ENCODE measurements around the gene ALMS1.
A peak's percentile ranks its signal among the peaks of the same experiment; 100 is the strongest.
"Not testable (repeated sequence)": the region's sequence is repeated elsewhere in the genome, so short reads cannot be mapped to it uniquely, and the experiment has no call there.

The ALMS1 gene, protein sequence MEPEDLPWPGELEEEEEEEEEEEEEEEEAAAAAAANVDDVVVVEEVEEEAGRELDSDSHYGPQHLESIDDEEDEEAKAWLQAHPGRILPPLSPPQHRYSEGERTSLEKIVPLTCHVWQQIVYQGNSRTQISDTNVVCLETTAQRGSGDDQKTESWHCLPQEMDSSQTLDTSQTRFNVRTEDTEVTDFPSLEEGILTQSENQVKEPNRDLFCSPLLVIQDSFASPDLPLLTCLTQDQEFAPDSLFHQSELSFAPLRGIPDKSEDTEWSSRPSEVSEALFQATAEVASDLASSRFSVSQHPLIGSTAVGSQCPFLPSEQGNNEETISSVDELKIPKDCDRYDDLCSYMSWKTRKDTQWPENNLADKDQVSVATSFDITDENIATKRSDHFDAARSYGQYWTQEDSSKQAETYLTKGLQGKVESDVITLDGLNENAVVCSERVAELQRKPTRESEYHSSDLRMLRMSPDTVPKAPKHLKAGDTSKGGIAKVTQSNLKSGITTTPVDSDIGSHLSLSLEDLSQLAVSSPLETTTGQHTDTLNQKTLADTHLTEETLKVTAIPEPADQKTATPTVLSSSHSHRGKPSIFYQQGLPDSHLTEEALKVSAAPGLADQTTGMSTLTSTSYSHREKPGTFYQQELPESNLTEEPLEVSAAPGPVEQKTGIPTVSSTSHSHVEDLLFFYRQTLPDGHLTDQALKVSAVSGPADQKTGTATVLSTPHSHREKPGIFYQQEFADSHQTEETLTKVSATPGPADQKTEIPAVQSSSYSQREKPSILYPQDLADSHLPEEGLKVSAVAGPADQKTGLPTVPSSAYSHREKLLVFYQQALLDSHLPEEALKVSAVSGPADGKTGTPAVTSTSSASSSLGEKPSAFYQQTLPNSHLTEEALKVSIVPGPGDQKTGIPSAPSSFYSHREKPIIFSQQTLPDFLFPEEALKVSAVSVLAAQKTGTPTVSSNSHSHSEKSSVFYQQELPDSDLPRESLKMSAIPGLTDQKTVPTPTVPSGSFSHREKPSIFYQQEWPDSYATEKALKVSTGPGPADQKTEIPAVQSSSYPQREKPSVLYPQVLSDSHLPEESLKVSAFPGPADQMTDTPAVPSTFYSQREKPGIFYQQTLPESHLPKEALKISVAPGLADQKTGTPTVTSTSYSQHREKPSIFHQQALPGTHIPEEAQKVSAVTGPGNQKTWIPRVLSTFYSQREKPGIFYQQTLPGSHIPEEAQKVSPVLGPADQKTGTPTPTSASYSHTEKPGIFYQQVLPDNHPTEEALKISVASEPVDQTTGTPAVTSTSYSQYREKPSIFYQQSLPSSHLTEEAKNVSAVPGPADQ (N-terminal part only)

DNA sequence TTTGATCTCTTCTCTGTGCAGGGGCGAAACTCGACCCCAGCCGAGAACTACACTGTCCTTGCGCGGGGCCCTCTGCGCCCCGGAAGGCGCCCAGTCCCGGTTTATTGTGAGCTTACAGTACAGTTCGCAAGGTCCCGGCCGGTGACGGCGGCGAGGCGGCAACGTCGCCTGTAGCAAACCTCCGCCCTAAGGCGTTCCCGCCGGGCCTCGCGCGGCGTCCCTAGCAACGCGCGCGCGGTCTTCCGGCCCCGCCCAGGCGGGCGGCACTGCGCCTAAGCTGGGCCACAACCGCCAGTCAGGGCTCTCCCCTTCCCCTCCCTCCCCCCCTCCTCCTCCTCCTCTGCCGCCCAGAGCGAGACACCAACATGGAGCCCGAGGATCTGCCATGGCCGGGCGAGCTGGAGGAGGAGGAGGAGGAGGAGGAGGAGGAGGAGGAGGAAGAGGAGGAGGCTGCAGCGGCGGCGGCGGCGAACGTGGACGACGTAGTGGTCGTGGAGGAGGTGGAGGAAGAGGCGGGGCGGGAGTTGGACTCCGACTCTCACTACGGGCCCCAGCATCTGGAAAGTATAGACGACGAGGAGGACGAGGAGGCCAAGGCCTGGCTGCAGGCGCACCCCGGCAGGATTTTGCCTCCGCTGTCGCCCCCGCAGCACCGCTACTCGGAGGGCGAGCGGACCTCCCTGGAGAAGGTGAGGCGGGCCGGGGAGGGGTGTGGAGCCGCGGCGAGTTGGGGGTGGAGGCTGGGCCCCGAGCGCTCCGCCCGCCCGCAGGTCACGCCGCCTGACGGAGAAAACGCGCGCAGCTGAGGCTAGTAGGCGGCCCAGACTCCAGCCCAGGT, at the start of gene ALMS1:
ALMS1 (plus strand) TSS at position 333 of the 838 bp plus-strand sequence; CDS start at position 366, 33 bp downstream.
- DNase-seq, result peak; percentile 82

DNA sequence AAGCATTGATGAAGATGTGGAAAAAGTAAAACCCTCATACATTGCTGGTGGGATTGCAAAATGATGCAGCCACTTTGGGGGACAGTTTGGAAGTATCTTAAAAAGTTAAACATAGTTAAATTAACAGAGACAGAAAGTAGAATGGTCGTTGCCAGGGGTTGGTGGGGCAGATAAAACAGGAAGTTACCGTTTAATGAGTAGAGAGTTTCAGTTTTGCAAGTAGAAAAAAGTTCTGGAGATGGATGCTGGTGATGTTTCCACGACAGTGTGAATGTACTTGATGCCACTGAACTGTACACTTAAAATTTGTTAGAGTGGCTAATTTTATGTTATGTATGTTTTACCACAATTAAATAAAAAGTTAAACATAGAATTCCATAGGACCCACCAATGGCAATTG, 47.8 kb upstream of the ALMS1 start:
- DNase-seq, result no peak

DNA sequence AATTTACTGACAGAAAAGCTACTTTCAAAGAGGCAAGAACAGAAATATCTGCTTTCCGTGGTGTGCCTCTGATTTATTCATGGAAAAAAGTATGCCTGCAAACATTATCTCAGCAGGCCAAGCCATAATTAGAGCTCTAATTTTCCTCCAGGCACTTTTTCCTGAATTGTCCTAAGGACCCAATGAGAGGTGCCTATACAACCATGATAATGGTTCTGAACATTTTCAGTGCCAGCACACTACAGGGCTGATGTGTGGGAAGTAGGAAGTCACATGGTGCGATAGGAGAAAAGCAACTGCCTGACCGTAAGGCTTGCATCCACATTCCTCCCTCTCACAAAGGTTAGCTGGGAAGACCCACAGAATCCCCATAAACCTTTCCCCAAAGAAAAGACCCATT, 46.4 kb upstream of the ALMS1 start:
- DNase-seq, result no peak

DNA sequence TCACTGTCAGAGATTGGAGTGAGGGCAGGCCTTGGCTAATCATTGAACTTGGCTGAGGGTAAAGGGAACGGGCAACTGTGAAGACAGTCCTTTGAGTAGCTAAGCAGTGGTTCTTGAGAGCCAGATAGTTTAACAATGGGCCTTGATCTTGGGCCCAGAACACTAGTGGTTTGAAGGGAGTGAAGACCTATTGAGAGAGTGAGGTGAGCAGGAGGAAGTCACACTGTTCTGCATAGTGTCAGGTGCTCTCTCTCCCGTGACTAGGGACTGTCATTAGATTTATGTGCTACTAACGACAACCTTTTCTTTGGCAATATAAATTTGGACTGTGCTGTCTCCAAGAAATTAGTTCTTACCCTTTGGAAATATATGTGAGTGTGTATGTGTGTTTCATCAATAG, 44.6 kb upstream of the ALMS1 start:
- DNase-seq, result no peak

DNA sequence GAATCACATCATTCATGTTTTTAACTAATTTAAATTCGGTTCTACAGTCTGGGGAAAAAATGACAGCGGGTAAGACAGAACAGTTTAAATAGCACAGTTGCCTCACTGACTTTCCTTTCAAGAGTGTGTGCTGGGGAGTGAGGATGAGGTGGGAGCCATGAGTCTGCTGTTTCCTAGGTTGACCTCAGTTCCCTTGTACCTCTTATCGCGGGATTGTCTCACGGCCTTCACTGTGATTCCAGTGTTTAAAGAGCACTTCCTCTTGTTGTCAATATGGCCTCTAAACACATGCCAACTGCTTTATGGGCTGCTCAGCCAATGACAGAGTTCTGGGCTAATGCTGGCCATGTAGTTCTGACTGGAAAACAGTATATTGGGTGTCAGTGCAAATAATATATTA, 41.6 kb upstream of the ALMS1 start:
- DNase-seq, result no peak

DNA sequence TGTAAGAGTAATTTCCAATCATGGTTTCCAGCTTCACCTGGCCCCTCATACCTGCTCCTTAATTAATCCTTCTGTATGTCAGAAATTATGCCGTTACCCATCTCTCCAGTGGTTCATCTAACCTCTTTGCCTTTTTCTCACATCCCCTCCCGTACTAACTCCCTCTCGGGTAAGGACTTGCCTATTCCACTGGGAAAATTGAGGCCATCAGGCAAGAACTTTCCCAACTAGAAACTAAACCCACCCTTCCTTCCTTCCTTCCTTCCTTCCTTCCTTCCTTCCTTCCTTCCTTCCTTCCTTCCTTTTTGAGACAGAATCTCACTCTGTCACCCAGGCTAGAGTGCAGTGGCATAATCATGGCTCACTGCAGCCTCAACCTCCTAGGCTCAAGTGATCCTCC, 40.9 kb upstream of the ALMS1 start:
- DNase-seq, result not testable (repeated sequence)

DNA sequence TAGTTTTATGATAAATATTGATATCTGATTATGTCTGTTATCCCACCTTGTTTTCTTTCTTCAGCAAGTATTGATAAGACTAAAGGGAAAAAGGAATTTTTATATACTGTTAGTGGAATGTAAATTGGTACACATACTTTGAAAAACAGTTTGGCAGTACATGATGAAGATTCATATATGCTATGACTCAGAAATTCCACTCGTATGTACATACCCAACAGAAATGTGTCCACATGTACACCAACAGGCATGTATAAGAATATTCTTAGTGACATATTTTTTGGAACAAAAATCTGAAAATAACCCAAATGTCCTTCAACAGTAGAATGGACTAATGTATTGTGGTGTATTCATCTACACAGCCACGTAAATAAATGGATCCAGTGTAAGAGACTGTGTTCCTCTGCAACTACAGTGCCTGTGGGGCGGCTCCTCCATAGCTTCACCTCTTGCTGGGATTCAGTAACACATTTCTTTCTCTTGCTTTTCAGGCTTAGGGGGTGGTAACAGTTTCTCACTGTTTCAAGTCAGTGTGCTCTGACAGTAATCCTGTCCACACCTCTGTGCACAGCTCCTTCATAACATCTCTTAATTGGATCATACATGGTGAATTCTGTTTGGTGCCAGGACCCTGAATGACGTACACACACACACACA, 35.5 kb upstream of the ALMS1 start:
- DNase-seq, result no peak

DNA sequence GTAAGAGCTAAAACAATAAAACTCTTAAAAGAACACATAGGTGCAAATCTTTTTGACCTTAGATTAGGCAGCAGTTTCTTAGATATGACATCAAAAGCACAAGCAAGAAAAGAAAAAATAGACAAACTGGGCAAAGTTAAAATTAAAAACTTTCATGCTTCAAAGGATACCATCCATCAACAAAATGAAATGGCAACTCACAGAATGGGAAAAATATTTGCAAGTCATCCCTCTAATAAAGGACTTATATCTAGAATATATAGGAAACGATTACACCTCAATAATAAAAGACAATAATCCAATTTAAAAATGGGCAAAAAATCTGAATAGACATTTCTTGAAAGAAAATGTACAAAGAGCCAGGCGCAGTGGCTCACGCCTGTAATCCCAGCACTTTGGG, 29.5 kb upstream of the ALMS1 start:
- DNase-seq, result no peak

DNA sequence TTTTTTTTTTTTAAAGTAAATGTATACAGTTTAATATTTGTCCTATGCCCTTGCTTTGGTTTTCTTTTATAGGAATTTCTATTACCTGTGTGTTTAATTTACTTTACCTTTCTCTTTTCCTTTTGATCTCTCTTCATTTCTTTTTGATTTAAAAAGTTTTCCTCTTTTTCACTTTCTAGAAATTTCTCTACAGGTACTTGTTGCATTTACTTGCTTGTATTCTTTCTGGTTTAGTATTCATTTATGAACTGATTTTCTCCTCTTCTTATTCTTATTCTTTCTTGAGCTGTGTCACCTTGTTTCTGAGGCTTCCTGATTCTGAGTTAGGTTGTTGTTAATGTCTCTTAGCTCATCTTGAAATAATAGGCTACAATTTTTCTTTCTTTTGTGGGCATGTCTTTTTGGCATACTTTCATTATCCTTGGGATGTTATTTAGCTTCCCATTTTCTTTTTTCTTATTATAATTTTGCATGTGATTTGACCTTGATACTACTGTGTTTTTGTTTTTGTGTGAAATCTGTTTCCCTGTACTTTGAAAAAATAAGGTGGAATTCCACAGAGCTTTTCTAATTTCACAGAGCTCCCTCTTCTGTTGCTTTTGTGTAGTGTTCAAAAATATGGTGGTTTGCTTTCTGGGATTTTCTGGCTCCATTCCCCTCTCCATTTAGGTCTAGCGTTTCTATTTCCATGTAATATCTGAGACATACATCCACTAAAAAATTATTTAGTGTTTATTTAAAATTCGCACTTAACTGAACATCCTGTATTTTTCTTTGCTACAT, 25.5 kb upstream of the ALMS1 start:
- no peak for DNase-seq

DNA sequence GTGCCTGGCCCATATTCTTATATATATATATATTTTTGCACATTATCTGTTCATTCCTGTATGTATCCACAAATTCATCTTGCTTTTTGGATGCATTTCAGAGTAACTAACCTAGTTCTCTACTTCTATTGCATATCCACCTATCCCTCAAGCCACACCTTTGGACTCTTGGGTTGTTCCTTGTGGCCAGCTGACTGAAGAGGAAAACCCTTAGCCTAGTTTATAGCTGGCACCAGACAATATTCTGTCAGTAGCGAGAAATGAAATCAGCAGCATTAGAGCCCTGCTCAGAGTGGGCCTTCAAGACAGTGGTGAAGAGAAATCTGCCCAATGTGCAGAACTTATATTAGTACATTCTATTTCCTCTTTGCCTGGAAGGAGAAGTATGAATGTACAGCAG, 19.6 kb upstream of the ALMS1 start:
- DNase-seq, result no peak

DNA sequence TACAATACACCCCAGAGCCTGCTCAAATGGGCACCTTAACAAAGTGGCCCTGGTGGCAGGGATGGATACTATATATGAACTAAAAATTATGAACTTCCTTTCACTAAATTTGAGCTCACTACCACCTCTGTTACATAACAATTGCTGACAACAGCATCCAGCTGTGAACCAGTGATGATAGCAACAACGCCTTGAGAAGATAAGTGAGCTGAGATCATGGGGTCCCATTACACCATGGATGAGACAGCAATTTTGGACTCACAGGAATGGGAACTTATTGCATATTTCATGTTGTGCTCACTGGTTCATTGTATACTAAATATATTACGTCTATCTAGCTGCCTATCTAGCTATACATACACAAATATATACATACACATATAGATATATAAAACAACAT, 16.9 kb upstream of the ALMS1 start:
- DNase-seq, result no peak

DNA sequence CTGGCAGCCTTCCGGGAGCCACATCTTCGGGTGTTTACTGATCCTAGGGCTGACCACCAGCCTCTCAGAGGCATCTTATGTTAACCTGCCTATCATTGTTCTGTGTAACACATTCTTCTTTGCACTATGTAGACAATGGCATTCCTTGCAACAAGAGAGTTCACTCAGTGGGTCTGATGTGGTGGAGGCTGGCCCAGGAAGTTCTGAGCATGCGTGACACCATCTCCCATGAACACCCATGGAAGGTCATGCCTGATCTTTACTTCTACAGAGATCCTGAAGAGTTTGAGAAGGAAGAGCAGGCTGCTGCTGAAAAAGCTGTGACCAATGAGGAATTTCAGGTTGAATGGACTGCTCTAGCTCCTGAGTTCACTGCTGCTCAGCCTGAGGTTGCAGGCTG, 15.3 kb upstream of the ALMS1 start:
- no peak for DNase-seq

DNA sequence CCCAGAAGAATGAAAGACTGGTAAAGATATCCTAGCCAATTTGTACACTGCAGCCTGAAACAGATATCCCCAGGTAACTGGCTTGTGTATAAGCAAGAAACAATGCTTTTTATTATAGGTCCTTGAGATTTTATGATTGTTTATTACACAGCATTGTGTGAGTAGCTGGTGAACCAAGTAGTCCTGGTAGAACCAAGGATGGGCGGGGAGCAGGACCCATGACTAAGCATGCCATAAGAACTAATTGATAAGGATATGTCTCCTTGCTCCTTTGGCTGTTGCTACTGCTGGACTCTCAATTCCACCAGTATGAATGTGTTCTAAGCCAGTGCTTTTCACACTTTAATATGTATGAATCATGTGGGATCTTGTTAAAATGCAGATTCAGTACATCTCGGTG, 12.3 kb upstream of the ALMS1 start:
- DNase-seq, result no peak

DNA sequence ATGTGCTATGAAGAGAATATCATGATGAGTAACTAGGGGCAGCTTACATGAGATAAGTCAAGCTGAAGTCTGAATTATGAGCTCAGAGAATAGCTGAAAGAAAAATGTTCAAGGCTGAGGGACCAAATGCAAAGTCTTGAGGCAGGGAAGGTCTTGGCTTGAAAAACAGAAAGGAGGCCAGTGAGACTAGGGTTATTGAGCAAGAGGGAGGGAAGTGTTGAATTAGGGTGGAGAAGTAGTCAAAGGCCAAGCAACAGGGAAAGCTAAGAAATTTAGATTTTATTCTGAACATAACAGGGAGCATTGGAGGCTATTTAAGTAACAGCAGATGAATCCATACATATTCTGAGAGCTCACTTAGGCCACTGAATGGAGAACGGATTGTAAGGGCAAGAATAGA, 11.4 kb upstream of the ALMS1 start:
- no peak for DNase-seq

DNA sequence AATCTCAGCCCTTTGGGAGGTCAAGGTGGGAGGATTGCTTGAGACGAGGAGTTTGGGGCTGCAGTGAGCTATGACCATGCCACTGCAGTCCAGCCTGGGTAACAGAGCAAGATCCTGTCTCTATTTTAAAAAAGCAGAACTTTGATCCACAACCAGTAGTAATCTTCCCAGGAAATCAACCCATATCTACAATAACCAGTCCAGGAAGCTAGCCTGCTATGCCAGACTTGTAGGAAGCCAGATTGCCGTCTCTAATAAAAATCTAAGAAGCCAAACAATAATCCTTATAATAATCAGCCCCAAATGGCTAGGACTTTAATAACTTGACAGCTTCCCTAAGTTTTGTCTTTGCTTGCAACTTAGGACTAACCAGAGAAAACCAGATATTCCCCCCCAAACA, 9.0 kb upstream of the ALMS1 start:
- DNase-seq, result no peak

DNA sequence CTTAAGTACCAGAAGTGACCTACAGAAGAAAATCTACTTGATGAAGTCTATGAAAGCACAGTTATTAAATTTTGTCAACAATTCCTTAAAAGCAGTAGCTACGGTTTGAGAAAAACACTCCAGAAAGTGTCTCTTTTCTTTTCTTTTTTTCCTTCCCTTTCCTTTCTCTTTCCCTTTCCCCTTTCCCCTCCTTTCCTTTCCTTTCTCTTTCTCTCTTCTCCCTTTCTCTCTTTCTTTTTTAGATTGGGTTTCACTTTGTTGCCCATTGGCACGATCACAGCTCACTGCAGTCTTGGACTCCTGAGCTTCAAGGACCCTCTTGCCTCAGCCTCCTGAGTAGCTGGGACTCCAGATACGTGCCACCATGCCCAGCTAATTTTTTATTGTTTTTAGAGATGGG, 2.6 kb upstream of the ALMS1 start:
- DNase-seq, result no peak

DNA sequence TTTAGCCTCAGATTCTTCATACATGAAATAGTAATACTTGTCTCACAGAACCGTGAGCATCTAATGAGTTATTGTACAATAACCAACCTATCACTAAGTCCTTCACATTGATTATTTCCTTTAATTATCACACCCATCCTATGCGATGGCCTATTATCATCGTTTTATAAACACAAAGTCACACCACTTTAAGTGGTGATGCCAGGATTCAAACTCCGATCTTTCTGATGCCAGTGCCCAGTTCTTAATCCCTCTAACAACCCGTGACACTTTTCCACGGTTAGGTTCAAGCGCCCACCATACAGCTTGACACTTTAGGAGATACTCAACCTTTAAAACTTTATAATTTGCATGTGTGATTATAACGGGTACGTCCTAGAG, 523 bp upstream of the ALMS1 start:
- no peak for DNase-seq

DNA sequence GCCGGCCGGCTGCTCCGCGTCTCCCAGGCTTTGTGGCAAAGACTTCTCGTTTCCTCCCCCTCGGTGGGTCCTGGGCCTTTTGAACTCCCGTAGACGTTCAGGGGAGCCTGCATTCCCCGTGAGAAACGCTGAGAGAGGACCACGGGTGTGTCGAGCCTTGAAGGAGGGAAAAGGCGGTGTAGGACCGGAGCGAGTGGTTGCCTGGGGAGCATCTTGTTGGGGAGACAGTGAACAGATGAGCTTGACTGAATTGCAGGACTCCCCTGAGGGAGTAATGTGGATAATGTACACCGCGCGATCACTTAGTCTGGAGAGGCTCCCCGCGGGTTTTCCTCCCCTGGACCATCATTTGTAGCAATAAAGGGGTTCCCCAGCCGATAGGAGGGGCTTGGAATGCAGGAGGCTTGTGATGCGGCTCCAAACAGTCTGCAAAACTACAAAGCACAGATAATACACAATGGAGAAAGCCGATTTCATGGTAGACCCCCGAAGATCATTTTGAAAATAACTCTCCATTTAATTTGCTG, 769 bp downstream of the ALMS1 start:
- no peak for DNase-seq

DNA sequence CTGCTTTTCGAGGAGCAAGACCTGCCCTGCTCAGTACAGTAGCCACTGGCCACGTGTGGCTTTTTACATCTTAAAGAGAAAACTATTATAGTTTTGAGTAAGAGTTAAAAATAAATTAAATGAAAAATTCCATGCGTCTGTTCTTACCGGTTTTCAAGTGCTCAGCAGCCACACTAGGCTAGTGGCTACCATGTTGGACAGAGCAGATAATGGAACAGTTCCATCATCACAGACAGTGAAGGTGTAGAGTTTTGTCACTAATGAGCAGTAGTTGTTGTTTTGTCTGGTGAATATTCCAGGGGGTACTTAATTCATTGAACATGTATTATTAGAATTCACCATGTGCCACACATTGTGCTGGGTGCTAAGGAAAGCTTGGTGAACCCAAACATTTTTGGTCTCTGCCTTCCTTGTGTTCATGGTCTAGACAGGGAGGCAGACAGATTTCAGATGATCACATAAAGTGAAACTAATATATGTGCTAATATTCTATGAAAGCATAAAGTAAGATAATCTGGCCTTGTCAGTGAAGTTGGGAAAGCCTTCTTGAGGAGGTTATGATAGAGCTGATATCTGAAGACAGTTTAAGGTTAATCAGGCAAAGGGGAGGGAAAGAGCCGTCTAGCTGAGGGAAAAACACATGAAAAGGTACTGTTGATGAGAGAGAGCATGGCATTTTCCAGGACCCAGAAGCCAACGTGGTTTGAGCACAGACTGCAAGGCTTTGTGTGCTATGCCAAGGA, 1.4 kb downstream of the ALMS1 start:
- DNase-seq, result no peak

Measured in activated gamma-delta T cell treated with Interleukin-2 at 50 U/mL for 16 hours (primary cell).